ENCODE data around the gene CCND1. TPM values are rescaled to one million over a fixed set of nuclear protein-coding genes. Genes with fewer than 3 reads are reported as not detected.

CCND1 gene
- total and polyA plus RNA-seq, 12 donors = 12.1 to 149 (median 80.7) TPM

DNA sequence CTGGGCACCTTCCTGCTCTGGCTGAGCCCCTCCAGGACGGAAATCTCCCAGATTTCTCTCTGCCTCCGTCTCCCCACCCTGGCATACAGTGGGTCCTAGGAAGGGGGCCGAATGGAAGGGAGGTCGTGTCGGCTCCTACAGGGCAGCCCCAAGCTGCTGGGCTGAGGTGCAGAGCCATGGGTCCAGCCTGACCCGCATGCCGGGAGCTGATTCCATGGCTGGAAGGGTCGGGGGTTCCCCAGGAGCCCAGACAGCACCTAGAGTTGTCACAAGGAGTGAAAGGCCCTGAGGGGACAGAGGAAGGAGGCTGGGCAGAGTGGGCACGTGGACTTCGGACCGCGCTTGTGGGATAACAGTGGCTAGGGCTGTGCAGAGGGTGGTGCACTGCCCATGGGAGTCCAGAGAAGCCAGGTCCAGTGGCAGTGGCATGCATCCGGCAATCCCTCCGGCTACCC, 16.5 kb downstream of the CCND1 start:
- intact Hi-C loops (cut with DNase I) = no loop called here
- no peaks in the 10 kb centered on the region for H3K27me3 ChIP-seq
- no peak overlapping the region for H3K27ac ChIP-seq
- peaks cover 6% of the 10 kb centered on the region in 2 donors for H3K4me1 ChIP-seq (replicated peaks in 1 of 2)
- no peaks in the 10 kb centered on the region for H3K9me3 ChIP-seq (replicated peaks in 1 of 3)
- WGBS, 4 donors = 85 to 100% (median 87%) methylated on average over 5 to 14 of the region's 14 CpGs
- TF ChIP-seq POLR2A (IDR thresholded peaks at IDR 0.05) = no peak
- TF ChIP-seq, protein P1, sequence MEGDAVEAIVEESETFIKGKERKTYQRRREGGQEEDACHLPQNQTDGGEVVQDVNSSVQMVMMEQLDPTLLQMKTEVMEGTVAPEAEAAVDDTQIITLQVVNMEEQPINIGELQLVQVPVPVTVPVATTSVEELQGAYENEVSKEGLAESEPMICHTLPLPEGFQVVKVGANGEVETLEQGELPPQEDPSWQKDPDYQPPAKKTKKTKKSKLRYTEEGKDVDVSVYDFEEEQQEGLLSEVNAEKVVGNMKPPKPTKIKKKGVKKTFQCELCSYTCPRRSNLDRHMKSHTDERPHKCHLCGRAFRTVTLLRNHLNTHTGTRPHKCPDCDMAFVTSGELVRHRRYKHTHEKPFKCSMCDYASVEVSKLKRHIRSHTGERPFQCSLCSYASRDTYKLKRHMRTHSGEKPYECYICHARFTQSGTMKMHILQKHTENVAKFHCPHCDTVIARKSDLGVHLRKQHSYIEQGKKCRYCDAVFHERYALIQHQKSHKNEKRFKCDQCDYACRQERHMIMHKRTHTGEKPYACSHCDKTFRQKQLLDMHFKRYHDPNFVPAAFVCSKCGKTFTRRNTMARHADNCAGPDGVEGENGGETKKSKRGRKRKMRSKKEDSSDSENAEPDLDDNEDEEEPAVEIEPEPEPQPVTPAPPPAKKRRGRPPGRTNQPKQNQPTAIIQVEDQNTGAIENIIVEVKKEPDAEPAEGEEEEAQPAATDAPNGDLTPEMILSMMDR (IDR thresholded peaks at IDR 0.05) = no peak
- DNase-seq = no peak
- peaks cover 0 to 12% of the 10 kb centered on the region in 2 donors for H3K36me3 ChIP-seq (replicated peaks in 1 of 2)
- no peak overlapping the region for H3K4me3 ChIP-seq

DNA sequence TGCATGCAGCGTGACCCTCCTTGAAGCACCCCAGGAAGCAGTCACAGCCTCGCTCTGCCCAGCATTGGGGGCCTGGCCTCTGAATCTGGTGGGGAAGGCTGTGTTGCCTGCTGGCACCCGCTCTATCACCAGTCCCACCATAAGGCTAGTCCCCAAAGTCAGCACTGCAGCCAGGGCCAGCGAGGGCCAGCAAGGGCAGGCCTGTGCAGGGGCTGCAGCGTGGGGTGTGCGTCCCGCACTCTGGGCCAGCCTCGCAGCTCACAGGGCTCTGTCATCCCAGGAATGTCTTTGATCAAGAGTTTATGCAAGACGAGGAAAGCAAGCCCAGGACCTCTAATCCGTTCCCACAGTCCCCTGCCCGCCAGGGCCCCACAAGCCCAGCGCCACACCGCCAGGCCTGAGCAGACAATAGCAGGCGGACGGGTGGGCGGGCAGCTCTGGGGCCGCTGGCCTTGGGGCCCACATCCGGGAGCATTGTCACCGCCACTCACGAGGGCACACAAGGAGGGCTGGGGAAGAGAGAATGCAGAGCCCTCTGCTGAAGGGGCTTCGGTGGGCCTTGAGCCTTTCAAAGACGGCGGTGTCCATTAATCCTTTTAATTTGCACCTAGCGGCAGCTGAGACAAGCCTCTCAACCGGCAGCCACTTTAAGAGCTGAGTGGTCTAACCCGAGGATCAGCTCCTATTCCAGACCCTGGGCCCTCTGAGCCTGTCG, 17.1 kb downstream of the CCND1 start:
- H3K27me3 ChIP-seq = no peaks in the 10 kb centered on the region
- H3K4me1 ChIP-seq (replicated peaks in 1 of 2) = peaks cover 6% of the 10 kb centered on the region in 2 donors
- DNase-seq = no peak
- intact Hi-C loops (cut with DNase I) = no loop called here
- no peak overlapping the region for H3K27ac ChIP-seq
- H3K4me3 ChIP-seq = no peak overlapping the region
- peaks cover 0 to 7% of the 10 kb centered on the region in 2 donors for H3K36me3 ChIP-seq (replicated peaks in 1 of 2)
- TF ChIP-seq, protein P1 (IDR thresholded peaks at IDR 0.05) = no peak
- TF ChIP-seq POLR2A (IDR thresholded peaks at IDR 0.05) = no peak
- WGBS, 4 donors = 62 to 74% (median 68%) methylated on average over 4 to 27 of the region's 27 CpGs
- no peaks in the 10 kb centered on the region for H3K9me3 ChIP-seq (replicated peaks in 1 of 3)

DNA sequence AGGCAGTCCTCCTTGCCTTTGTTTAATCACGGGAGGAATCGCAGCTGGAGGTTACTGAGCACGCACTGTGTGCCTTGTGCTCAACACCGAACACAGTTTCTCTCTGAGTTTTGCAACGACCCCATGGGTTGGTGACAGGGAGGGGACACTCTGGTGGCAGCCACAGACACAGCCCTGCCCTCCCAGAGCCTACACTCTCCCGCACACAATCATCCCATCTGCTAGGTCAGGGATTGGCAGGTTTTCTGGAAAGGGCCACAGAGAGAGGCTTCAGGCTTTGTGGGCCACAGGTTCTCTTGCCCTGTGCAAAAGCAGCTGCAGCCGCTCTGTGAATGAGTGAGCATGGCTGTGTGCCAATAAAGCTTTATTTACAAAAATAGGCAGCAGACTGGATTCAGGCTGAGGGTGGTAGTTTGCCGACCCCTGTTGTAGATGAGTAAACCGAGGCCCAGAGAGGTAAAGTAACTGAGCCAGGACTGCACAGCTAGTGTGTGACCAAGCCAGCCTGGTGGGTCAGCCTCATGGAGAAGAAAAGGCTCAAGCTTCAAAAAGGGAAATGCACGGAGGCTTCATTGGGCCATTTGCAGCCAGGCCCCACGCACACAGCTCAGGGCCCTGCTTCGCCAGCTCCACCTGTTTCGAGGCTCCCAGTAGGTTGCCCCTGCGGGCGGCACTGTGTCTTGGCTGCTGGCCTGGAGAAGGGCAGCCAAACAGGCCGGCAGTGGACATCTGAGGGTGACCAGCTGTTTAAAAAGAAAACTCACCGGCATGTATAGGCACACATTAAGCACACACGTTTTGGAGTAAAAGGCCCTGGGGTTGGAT, 17.9 kb downstream of the CCND1 start:
- no peak for TF ChIP-seq POLR2A (IDR thresholded peaks at IDR 0.05)
- TF ChIP-seq, protein P1 (IDR thresholded peaks at IDR 0.05) = no peak
- intact Hi-C loops (cut with DNase I) = no loop called here

DNA sequence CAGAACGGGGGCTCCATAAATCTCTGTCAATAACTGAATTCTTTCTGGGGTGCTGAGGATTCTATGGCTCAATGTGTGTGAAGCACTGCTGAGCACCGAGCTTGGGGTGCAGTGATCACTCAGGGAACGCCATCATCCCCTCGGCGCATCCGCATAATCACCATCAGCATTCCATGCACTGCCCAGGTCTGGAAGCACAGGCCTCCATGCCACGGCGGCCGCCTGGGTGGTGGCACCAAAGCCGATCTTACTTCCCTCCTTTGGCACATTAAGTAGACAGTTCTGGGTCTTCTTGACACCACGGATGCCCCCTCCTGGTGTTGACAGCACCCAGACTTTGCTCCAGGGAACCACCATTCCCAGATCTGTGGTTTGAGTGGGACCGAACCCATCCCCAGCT, 18.6 kb downstream of the CCND1 start:
- TF ChIP-seq, protein P1 (IDR thresholded peaks at IDR 0.05) = no peak
- no peak for TF ChIP-seq POLR2A (IDR thresholded peaks at IDR 0.05)
- WGBS, 4 donors = 92 to 96% (median 93%) methylated on average over 7 to 12 of the region's 12 CpGs
- H3K27me3 ChIP-seq = no peaks in the 10 kb centered on the region
- H3K27ac ChIP-seq = no peak overlapping the region
- no peaks in the 10 kb centered on the region for H3K9me3 ChIP-seq (replicated peaks in 1 of 3)
- intact Hi-C loops (cut with DNase I) = no loop called here
- H3K4me3 ChIP-seq = no peak overlapping the region
- H3K36me3 ChIP-seq (replicated peaks in 1 of 2) = no peaks in the 10 kb centered on the region
- H3K4me1 ChIP-seq (replicated peaks in 1 of 2) = peaks cover 6% of the 10 kb centered on the region in 2 donors
- no peak for DNase-seq

More for the DNA sequence above, 17.9 kb downstream of the CCND1 start:
- Histone ChIP-seq H3K27ac (no peak overlapping the region), H3K36me3 (replicated peaks in 1 of 2) (peaks cover 0 to 1% of the 10 kb centered on the region in 2 donors), H3K27me3 (no peaks in the 10 kb centered on the region), H3K9me3 (replicated peaks in 1 of 3) (no peaks in the 10 kb centered on the region), H3K4me3 (no peak overlapping the region), H3K4me1 (replicated peaks in 1 of 2) (peaks cover 6% of the 10 kb centered on the region in 2 donors)
- 84 to 86% (median 85%) methylated on average over 14 to 18 of the region's 18 CpGs for WGBS, 4 donors
- no peak for DNase-seq
